Neural cell (in vitro differentiated cells): Measurements from ENCODE around the gene PALMD.

Source experiments
- EZH2 ChIP-seq: fragments of 200-600, 300-800 bp; shearing (Covaris generic), sonication (generic); IDR thresholded peaks from 2 replicates; pipeline ENCODE4 v1.6.1; 2014; ENCODE audit warnings: antibody characterized with exemption, low read length, borderline replicate concordance, mild to moderate bottlenecking; ENCODE audit not compliant: insufficient read depth, poor library complexity, severe bottlenecking
- MXI1 ChIP-seq: fragments of 450-650 bp; conservative IDR thresholded peaks from 2 replicates; pipeline ENCODE4 v1.6.1; 2014; ENCODE audit warnings: antibody characterized with exemption, mild to moderate bottlenecking; ENCODE audit not compliant: poor library complexity, severe bottlenecking
- POLR2AphosphoS5 ChIP-seq: IDR thresholded peaks from 2 replicates; pipeline ENCODE4 v1.6.1; 2012
- RAD21 ChIP-seq: fragments of 450-650 bp; conservative IDR thresholded peaks from 2 replicates; pipeline ENCODE4 v1.6.1; 2014; ENCODE audit warnings: antibody characterized with exemption, mild to moderate bottlenecking, moderate library complexity
- SMC3 ChIP-seq: fragments of 450-650 bp; conservative IDR thresholded peaks from 2 replicates; pipeline ENCODE4 v1.6.1; 2014; ENCODE audit warnings: antibody characterized with exemption, mild to moderate bottlenecking, moderate library complexity; ENCODE audit not compliant: poor library complexity
- TAF1 ChIP-seq: IDR thresholded peaks from 2 replicates; pipeline ENCODE4 v1.6.1; 2012; ENCODE audit warnings: low read depth
- TF ChIP-seq, protein P1 (sequence below): fragments of 450-650 bp; IDR thresholded peaks from 2 replicates; pipeline ENCODE4 v1.5.1; 2014; ENCODE audit warnings: antibody characterized with exemption, mild to moderate bottlenecking, moderate library complexity; ENCODE audit not compliant: poor library complexity, severe bottlenecking
- TF ChIP-seq, protein P2 (sequence below): IDR thresholded peaks from 2 replicates; pipeline ENCODE4 v1.6.1; 2012; ENCODE audit warnings: borderline replicate concordance

DNA sequence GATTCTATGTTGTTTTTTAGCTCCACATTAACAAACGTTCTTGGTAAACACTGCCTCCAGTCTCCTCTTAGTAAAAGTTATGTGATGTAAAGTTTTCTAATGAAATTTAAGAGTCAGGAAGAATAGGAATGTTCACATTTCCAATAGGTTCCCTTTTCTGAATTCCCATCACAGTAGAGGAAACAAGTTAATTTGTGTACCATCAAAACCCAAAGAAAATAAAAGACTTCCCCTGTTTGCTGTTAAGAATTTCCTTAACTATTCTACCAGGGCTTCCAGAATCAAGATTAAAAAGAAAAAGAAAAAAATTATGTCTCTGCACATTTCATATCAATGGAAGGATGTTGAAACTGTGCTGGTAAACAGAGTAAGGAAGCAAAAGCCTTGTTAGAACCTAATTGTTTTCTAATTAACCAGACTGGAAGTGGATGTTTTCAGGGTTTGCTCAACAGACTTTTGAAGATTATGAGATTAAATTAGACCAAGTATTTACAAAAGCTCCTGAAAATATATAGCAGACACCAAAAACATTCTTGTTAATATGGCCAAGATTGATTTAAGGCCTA is 43.4 kb upstream of the PALMD start:
- TF ChIP-seq, protein P1, sequence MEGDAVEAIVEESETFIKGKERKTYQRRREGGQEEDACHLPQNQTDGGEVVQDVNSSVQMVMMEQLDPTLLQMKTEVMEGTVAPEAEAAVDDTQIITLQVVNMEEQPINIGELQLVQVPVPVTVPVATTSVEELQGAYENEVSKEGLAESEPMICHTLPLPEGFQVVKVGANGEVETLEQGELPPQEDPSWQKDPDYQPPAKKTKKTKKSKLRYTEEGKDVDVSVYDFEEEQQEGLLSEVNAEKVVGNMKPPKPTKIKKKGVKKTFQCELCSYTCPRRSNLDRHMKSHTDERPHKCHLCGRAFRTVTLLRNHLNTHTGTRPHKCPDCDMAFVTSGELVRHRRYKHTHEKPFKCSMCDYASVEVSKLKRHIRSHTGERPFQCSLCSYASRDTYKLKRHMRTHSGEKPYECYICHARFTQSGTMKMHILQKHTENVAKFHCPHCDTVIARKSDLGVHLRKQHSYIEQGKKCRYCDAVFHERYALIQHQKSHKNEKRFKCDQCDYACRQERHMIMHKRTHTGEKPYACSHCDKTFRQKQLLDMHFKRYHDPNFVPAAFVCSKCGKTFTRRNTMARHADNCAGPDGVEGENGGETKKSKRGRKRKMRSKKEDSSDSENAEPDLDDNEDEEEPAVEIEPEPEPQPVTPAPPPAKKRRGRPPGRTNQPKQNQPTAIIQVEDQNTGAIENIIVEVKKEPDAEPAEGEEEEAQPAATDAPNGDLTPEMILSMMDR = no peak
- TF ChIP-seq POLR2AphosphoS5 (no peak), MXI1 (no peak), SMC3 (no peak), TAF1 (no peak), RAD21 (no peak), EZH2 (no peak)
- TF ChIP-seq, protein P2, sequence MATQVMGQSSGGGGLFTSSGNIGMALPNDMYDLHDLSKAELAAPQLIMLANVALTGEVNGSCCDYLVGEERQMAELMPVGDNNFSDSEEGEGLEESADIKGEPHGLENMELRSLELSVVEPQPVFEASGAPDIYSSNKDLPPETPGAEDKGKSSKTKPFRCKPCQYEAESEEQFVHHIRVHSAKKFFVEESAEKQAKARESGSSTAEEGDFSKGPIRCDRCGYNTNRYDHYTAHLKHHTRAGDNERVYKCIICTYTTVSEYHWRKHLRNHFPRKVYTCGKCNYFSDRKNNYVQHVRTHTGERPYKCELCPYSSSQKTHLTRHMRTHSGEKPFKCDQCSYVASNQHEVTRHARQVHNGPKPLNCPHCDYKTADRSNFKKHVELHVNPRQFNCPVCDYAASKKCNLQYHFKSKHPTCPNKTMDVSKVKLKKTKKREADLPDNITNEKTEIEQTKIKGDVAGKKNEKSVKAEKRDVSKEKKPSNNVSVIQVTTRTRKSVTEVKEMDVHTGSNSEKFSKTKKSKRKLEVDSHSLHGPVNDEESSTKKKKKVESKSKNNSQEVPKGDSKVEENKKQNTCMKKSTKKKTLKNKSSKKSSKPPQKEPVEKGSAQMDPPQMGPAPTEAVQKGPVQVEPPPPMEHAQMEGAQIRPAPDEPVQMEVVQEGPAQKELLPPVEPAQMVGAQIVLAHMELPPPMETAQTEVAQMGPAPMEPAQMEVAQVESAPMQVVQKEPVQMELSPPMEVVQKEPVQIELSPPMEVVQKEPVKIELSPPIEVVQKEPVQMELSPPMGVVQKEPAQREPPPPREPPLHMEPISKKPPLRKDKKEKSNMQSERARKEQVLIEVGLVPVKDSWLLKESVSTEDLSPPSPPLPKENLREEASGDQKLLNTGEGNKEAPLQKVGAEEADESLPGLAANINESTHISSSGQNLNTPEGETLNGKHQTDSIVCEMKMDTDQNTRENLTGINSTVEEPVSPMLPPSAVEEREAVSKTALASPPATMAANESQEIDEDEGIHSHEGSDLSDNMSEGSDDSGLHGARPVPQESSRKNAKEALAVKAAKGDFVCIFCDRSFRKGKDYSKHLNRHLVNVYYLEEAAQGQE = no peak
